B cell (primary cell): ENCODE results near the gene CDC25B.

Experiments
- EZH2 ChIP-seq: IDR thresholded peaks from 2 replicates; pipeline ENCODE4 v1.6.1; 2012; ENCODE audit warnings: borderline replicate concordance, low read depth, mild to moderate bottlenecking, moderate library complexity, low read length; ENCODE audit not compliant: insufficient read depth, poor library complexity, severe bottlenecking
- TF ChIP-seq, protein P1 (sequence below): fragments of 200-600 bp; IDR thresholded peaks from one replicate; pipeline ENCODE4 v1.8.0; 2022; ENCODE audit warnings: antibody characterized with exemption, mild to moderate bottlenecking

DNA sequence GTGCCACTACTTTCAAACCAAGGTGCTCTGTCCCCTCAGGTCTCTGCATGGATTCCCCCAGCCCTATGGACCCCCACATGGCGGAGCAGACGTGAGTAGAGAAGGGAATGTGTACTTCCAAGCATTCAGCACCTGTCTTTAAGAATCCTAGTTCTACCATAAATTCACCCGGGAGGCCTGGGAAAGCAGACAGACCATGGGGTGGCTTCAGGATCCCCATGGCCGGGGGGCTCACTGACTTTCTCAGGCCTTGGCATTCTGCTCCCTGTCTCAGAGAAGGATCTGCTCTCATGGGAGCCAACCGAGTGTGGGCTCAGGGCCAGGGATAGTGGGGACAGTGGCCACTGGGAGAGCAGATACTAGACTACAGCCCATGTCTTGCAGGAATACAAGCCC, 2.3 kb downstream of the CDC25B start:
- no peak for TF ChIP-seq EZH2
- TF ChIP-seq, protein P1, sequence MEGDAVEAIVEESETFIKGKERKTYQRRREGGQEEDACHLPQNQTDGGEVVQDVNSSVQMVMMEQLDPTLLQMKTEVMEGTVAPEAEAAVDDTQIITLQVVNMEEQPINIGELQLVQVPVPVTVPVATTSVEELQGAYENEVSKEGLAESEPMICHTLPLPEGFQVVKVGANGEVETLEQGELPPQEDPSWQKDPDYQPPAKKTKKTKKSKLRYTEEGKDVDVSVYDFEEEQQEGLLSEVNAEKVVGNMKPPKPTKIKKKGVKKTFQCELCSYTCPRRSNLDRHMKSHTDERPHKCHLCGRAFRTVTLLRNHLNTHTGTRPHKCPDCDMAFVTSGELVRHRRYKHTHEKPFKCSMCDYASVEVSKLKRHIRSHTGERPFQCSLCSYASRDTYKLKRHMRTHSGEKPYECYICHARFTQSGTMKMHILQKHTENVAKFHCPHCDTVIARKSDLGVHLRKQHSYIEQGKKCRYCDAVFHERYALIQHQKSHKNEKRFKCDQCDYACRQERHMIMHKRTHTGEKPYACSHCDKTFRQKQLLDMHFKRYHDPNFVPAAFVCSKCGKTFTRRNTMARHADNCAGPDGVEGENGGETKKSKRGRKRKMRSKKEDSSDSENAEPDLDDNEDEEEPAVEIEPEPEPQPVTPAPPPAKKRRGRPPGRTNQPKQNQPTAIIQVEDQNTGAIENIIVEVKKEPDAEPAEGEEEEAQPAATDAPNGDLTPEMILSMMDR: no peak
